Mammary epithelial cell (primary cell): ENCODE measurements around the gene HIGD1C.

Experiments used
- CTCF ChIP-seq, 2 donors: IDR thresholded peaks in 1 of 2; conservative IDR thresholded peaks in 1 of 2; 2 replicates each; pipeline ENCODE4 v1.5.1; 2011 to 2012; ENCODE audit warnings: inconsistent platforms in 2 of 2, low read length in 2 of 2, mild to moderate bottlenecking in 2 of 2, control low read depth in 1 of 2, low read depth in 1 of 2; ENCODE audit not compliant: insufficient read depth in 1 of 2; ENCODE audit errors: extremely low read depth in 1 of 2
- EZH2 ChIP-seq: IDR thresholded peaks from 2 replicates; pipeline ENCODE4 v1.6.1; 2012; ENCODE audit warnings: low read length, inconsistent platforms, borderline replicate concordance

- TF ChIP-seq CTCF (conservative IDR thresholded peaks at IDR 0.05 in 1 of 2, IDR thresholded peaks at IDR 0.05 in 1 of 2; ENCODE audit: extremely low read depth in 1 of 2, insufficient read depth in 1 of 2, low read depth in 1 of 2, low read length in 2 of 2) (no peak), EZH2 (no peak)
Observed at GRCh38 chr12:50927766-50928224, 24.5 kb upstream of the HIGD1C start.
